CD4-positive, alpha-beta T cell treated with Interleukin-6 at 100 ng/mL for 8 hours (primary cell): ENCODE data around the gene IL2.
A peak's percentile ranks its signal among the peaks of the same experiment; 100 is the strongest.

ENCODE experiments used
- DNase-seq: peaks from one replicate; pipeline ENCODE4 v3.0.0-alpha.2; 2020; ENCODE audit warnings: mixed read lengths, low spot score

IL2 gene

GRCh38 chr4:122456231-122457116 lies at the start of gene IL2:
TSS of gene IL2 (minus strand) at chr4:122456725. CDS start at chr4:122456440, 285 bp downstream.
- DNase-seq, result peak; percentile 17

GRCh38 chr4:122503214-122503613 lies 46.7 kb upstream of the IL2 start:
- peak; percentile 4 for DNase-seq

DNA sequence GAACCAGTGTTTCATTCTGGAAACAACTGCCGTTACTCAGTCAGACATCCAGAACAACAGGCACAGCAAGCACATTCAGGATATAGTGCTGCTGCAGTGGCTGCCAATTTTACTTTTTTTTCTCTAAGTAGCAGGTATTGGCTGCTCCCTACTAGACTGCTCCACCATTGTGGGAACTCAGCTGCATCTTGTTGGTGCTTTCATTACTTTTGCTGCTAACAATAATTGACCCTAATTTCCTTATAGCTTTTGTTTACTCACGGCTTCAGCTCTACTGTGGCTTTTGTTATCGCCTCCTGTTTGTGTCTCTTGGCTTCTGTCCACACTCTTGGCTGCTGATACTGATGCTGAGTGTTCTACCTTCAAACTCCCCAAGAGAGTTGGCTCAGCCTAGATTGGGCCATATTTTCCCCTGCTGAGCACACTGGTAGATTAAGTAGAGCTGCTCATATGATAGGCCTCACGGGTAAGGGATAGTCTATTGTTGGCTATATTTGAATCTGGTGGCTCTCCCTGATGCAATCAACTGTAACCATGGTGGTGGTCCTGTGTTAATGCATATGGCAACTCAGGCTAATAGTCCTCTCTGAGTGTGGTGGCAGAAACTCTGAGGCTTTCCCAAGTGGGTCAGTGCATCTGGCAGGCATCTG lies 44.5 kb upstream of the IL2 start:
- no peak for DNase-seq

- no peak for DNase-seq
These were observed 32.5 kb upstream of the IL2 start for GRCh38 chr4:122489061-122489460.

GRCh38 chr4:122483481-122483880 lies 27.0 kb upstream of the IL2 start:
- DNase-seq, result no peak

DNA sequence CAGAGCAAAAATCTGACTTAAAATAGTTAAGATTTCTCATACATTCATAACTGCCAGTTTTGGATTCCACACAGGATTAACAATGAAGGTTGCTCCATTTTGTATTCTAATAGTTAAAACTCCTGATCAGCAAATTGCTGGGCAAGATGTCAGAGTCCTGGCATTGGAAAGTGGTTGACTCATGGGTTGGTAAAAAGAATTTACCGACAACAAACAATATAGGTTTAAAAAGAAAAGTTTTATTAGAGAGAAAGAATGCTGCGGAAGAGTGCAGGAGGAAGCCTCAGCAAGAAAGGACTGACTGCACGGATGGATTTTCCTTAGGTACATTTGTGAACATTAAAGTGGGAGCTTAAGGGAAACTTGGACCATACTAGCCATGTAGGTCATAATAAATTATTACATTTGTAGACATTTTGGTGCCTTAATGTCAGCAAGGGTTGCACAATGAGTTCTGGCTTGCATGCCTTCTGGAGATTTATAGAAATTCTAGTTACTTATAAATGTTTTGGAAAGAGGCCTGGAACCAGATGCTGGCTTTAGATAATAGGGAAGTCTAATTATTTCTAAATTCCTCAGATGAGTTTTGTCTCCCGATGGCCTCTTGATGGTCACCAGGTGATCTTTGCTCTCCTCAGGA lies 25.4 kb upstream of the IL2 start:
- no peak for DNase-seq

DNA sequence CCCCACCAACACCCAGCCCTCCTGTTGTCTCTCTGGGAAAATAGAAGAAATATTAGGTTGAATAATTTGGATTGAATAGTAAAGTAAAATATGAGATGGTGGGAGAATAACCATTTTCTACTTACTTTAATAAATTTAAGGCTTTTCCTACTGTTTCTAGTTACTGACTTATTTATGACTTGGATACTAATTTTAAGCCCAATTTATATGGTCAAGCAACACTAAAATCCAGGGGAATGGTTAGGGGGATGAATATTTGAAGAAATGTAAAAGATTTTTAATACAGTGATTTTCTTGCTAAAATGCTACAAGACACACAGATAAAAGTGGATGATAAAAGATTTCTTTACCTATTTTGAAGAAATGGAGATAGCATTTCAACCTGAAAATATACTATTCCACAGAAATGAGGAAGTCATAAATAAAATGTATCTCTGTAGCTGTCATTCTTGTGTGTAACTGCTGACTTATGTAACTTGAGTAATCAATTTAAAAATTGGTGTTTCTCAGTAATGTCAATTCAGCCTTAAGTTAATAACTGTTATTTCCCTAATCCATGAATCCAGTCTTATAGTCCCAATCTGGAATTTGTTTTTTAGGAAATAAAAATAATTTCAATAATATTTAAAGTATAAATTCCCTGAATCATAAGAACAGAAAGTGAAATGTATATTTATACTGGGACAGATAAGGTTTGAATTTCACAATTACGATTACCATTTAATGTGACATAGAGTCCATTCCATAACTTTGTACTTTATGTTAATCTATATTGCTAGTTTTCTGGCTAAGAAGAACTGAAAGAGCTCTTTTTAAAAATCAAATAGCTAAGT lies 24.3 kb upstream of the IL2 start:
- no peak for DNase-seq

DNA sequence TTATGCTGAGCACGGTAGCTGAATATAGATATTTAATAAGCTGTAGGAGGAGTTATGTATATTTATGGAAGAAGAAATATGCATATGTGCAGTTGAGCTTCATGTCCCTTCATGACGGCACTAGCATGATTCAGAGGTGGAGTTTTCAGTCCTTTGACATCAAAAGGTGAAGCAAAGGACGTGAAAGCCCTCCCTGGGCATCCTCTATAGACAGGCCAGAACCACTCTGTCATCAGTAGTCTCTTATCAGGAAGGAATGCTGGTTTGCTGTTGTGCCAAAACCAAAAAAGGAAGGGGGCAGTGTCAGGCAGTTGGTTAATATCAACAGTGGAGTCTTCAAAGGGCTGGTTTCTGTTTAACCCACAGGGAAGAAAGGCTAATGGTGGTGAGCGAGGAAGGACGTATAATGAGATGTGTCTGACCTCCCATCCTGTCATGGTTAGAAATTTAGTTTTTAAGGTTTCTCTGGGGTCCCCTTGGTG lies 23.5 kb upstream of the IL2 start:
- DNase-seq, result no peak

- no peak for DNase-seq
These were observed 20.2 kb upstream of the IL2 start for GRCh38 chr4:122476745-122477144.

DNA sequence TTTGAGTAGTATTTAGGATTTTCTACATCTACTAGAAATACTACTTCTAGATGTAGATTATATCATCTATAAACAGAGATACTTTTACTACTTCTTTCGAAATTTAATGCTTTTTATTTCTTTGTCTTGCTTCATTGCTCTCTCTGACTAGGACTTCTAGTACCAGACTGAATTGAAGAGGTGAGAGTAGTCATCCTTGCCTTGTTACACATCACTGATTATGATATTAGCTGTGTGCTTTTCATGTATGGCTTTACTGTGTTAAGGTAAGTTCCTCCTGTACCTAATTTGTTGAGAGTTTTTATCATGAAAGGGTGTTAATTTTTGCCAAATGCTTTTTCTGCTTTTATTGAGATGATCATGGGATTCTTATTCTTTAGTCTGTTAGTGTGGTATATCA lies 19.6 kb upstream of the IL2 start:
- DNase-seq, result no peak

- no peak for DNase-seq
These were observed 18.7 kb upstream of the IL2 start for GRCh38 chr4:122475233-122475632.

- no peak for DNase-seq
These were observed 12.9 kb upstream of the IL2 start for GRCh38 chr4:122469457-122469856.

DNA sequence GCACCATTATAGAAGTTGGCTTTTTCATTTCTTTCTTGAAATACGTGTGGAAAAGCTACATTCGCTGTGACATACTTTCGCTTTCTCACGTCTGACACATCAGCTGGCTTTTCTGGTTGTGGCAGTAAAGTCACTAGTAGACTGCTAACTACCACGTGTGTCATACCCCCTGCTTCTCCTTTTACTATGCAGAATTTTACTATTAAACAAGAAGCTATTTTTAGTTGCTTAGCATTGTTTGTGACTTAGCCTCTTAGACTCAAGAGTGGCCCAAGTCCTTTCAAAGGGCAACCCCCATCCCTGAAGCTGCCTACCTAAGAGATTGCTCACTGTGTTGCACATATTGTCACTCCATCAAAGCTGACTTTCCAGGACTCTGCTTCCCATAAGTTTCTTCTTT lies 2.1 kb upstream of the IL2 start:
- peak; percentile 58 for DNase-seq

DNA sequence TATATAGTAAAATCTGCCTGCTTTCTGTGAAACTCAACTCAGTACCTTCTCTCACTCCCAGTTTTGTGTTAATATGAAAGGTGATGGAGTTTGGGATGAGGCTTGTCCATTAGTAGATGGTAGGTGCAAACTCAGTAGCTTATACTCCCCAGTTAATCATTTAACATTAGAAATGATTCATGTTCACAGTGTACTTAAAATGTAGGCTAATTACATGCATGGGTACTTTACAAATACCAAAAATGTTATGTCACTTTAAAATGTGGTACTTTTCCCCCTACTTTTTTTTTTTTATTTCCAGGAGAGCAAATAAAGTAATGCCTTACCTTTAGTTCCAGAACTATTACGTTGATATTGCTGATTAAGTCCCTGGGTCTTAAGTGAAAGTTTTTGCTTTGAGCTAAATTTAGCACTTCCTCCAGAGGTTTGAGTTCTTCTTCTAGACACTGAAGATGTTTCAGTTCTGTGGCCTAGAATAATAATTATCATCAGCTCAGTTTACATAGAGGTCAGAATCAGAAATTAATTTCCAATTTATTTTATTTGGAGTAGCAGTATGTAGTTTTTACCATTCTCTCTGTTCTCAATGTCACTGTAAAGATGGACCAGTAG lies 3.0 kb downstream of the IL2 start:
- no peak for DNase-seq

- DNase-seq, result peak; percentile 14
These were observed 5.7 kb downstream of the IL2 start for GRCh38 chr4:122450847-122451246.

DNA sequence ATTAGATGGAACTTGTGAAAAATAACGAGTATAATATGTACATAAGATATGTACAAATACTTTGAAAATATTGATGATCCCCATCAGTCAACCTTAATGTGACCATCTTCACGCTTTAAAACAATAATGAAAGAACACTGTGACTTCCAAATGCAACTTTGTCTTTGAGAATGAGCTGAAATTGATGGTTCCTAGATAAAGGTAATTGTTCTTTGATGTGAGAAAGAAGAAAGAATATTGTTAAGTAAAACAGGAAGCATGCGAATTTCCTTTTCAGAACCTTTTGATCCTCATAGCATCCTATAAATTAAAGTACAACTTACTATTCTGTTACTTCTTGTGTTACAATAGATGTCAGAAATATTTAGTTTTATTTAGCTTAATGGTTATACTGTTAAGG lies 22.2 kb downstream of the IL2 start:
- DNase-seq, result peak; percentile 2

DNA sequence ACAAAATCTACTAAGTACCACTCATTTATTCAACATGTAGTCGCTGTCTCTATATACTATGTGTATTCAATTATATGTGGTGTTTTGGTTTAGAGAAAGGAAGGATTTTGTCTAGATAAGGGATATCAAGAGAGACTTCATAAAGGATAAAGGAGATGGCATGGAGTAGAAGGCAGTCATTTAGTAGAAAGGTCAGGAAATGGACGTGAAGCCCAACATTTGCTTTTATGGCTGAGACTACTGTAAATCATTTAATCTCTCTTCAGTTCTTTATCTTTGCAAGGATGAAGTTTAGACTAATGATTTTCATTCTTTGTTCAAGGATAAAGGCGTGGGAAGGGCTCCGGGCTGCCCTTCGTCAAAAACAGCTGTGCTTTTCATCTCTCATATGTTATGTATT lies 25.2 kb downstream of the IL2 start:
- no peak for DNase-seq

DNA sequence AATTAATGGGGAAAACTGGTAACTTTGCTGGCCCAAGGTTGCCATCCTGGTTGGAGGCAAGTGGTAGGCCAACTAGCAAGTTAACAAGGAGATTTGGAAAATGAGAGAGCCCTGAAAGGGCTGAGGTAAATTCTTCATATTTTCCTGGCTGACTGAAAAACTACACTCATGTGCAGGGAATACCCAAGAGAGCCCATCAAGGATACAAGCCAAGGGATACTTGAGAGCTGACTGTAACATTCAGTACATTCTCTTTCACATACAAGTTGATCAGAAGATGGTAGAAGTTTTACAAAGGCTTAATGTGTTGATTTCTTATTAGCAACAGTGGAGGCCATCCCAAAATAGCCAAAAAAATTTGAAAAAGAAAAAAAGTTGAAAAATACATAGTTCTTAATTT lies 33.3 kb downstream of the IL2 start:
- no peak for DNase-seq

DNA sequence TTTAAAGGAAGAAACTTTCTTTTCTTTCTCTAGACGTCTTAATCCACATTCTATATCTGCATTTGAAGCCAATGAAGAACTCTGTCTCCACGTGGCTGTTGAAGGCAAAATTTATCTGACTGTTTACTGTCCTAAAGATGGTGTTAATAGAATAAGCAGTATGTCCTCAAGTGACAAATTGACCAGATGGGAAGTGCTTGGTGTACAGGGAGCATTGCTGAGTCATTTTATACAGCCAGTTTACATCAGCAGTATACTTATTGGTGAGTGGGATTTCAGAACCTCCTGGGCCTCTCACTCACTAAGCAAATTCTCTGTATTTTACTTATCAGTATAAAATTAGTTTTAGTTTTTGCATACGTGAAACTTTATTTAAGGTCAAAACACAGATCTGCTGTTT lies 44.0 kb downstream of the IL2 start:
- DNase-seq, result no peak

GRCh38 chr4:122403861-122404260 lies 52.7 kb downstream of the IL2 start:
- no peak for DNase-seq
